Gastroesophageal sphincter (tissue), 3 donors: ENCODE results near the gene RANBP17.

Source experiments
- CTCF ChIP-seq, 4 experiments: fragments of 200-600 bp in 2 of 4; fragments of 450-650 bp in 2 of 4; sonication (generic) in 1 of 4; IDR thresholded peaks; one replicate each; pipeline ENCODE4 v1.5.1; 2017 to 2019; ENCODE audit warnings: antibody characterized with exemption in 4 of 4, mild to moderate bottlenecking in 2 of 4, moderate library complexity in 2 of 4
- EP300 ChIP-seq: sonication (generic); formaldehyde crosslinking; IDR thresholded peaks from one replicate; pipeline ENCODE4 v1.6.1; 2017; ENCODE audit warnings: antibody characterized with exemption, mild to moderate bottlenecking
- POLR2A ChIP-seq, 2 donors: fragments of 450-650 bp; IDR thresholded peaks; one replicate each; pipeline ENCODE4 v1.6.1; 2017; ENCODE audit warnings: antibody characterized with exemption in 2 of 2, mild to moderate bottlenecking in 2 of 2, moderate library complexity in 1 of 2
- POLR2AphosphoS5 ChIP-seq: sonication (generic); formaldehyde crosslinking; IDR thresholded peaks from one replicate; pipeline ENCODE4 v1.6.1; 2017; ENCODE audit warnings: antibody characterized with exemption

- TF ChIP-seq CTCF (IDR thresholded peaks at IDR 0.05) = no peak
- no peak for TF ChIP-seq POLR2A (IDR thresholded peaks at IDR 0.05)
- no peak for TF ChIP-seq POLR2AphosphoS5
- TF ChIP-seq EP300 = no peak
Observed at GRCh38 chr5:171205375-171205774, 343.6 kb downstream of the RANBP17 start.
